Middle frontal gyrus (tissue), 1 donor: ENCODE measurements around the gene GPR151.

ENCODE experiments used
- DNase-seq: peaks from one replicate; pipeline ENCODE4 v3.0.0-alpha.2; 2015; ENCODE audit warnings: low spot score; ENCODE audit errors: extremely low spot score

Gene GPR151

GRCh38 chr5:146521403-146522106, 5.6 kb upstream of the GPR151 start:
- no peak for DNase-seq

- no peak for DNase-seq
These were observed 4.7 kb upstream of the GPR151 start for GRCh38 chr5:146520731-146521130.

DNA sequence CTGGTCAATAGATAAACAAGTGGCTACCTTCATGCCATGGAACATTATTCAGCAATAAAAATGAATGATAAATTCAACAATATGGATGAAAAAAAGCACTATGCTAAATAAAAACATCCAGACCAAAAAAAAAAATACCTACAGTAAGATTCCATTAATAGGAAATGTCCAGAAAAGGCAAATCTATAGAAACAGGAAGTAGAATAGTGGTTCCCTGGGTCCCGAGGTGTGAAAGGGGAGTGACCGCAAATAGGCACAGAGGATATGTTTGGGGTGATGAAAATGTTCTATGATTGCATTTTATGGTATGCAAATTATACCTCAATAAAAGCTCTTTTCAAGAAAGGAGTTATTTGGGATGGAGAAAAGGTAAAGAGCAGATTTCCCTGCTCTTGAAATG, 3.6 kb upstream of the GPR151 start:
- DNase-seq, result no peak

- no peak for DNase-seq
These were observed 378 bp downstream of the GPR151 start for GRCh38 chr5:146515473-146516150.

DNA sequence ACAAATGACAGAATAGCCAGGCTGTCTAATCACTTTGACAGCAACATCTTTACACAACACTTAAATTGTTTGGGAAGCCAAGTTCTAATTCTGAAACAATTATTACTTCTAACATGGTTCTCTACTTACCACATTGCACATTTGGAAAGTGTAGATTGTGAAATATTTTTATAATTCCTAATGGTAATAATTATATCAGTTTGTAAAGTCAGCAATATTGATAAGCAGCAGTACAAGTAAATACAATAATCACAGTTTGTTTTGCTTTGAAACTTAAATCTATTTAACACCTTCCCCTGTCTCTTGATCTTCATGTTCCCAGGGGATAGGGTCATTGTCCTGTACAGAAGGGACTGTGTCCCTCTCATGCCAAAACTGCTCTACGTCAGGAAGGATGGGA, 1.4 kb downstream of the GPR151 start:
- no peak for DNase-seq

- DNase-seq, result no peak
These were observed 2.5 kb downstream of the GPR151 start for GRCh38 chr5:146513462-146513861.

DNA sequence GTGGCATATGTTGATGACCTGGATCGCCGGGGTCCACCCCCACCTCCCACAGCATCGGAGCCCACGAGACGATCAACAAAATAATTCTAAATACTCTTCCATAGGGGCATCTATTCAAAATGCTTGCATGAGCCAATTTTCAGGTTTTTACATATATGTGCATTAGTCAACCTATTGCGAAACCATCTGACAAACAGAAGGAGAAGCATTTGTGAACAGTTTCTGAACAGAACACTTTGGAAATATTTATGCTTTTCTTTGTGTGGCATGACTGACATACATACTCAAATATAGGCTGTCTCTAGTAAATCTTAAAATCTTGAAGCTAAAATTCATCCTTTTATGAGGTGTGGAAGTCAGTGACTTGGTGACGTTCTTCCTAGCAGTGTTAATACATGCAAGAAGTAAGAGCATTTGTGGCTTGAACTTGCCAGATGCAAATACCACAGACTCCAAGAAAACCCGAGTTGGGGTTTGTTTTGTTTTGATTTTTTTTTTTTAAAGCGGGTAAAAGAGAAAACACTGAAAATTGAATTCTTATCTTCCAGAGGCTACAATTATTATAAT, 5.3 kb downstream of the GPR151 start:
- DNase-seq, result no peak

GRCh38 chr5:146507428-146507827, 8.6 kb downstream of the GPR151 start:
- DNase-seq, result no peak

GRCh38 chr5:146499680-146500079, 16.3 kb downstream of the GPR151 start:
- DNase-seq, result no peak

- DNase-seq, result no peak
These were observed 21.3 kb downstream of the GPR151 start for GRCh38 chr5:146494656-146495055.

GRCh38 chr5:146490089-146490843, 25.7 kb downstream of the GPR151 start:
- no peak for DNase-seq

- DNase-seq, result no peak
These were observed 31.1 kb downstream of the GPR151 start for GRCh38 chr5:146484714-146485391.

- no peak for DNase-seq
These were observed 33.2 kb downstream of the GPR151 start for GRCh38 chr5:146482775-146483174.

DNA sequence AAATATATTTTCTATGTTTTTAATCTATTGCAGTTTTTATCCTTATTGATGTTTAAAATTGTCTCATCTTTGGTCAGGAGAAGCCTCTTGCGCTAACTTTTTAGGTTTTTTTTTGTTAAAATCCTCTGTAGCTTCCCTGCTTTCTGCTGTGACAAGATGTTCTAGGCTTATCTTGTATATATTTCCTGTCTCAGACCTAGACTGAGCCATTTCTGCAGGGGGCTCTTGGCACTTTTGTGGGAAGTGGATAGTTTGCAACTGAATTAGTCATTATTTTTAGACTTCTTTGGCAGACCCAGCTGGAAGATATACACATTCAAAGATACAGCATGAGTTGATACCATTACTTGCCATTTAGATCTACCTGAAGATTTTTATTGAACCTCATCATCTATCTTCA, 40.1 kb downstream of the GPR151 start:
- DNase-seq, result no peak

- no peak for DNase-seq
These were observed 40.7 kb downstream of the GPR151 start for GRCh38 chr5:146475190-146475780.

GRCh38 chr5:146474065-146474464, 41.9 kb downstream of the GPR151 start:
- DNase-seq, result no peak

DNA sequence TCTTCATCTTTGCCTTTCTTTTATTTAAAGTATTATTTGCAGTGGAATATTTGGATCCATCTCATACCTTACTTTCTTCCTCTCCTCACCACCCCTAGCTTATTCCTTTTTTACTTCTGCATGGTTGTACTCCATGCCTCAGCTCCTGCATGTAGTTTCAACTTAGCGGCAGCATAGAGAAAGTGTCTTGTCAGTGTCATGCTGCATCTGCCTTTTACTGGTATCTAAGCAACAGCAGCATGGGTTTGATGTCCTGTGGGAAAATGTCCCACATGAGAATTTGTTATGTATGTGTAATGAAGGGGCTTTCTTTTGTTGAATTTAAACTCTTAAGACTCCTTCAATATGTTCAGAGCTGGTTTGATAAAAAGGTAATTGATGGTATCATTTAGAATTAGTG, 48.2 kb downstream of the GPR151 start:
- no peak for DNase-seq

DNA sequence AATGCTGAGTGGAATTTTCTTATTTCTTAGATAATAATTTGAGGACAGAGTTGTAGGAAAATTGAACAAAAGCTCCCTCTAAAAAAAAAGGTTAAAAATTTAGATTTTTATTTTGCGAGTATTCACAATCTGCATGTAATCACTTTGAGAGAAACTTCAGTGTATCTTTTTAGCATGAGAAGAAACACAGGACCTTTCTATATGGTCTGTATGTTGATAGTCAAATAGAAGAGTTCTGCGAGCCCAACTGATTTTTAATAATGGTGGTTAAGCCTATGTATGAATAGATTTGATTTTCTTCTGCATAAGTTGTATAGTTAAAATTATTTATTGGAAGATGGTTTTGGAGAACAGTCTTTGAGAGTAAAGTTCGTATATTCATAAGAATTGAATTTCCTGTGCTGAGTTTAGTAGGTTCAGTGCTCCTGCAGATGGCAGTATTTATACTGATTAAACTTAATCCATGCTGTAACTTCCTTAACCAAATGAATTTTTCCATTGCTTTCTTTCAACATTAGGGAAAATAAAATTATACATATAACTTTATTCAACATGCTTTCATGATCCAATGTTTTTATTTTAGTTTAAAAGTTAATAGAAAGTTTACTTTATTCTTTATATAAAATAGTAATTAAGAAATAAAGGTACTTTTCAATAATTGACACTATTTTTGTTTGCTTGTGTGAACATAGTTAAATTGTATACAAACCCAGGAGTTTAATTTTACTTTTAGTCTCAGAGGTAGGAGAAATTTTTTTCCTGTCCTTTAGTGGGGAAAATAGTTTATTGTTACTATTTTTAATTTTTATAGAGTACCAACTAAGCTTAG, 49.3 kb downstream of the GPR151 start:
- DNase-seq, result no peak

DNA sequence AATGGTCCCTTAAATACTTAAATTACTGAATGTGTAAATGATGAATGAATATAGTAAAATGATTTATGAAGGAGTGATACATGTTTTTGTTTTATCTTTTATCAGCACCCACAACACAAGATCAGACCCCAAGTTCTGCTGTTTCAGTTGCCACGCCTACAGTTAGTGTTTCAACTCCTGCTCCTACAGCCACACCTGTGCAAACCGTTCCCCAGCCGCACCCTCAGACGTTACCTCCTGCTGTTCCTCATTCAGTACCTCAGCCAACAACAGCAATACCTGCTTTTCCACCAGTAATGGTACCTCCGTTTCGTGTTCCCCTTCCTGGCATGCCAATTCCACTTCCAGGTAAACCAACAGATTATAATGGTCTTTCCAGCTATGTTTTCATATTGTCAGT, 52.5 kb downstream of the GPR151 start:
- DNase-seq, result no peak
